Erythroblast (primary cell): ENCODE data around the gene SGCD.

ENCODE experiments used
- GATA1 ChIP-seq: IDR thresholded peaks from 2 replicates; pipeline ENCODE4 v1.6.1; 2011; ENCODE audit warnings: low read depth, mild to moderate bottlenecking, control low read depth, low read length, moderate library complexity
- POLR2A ChIP-seq: IDR thresholded peaks from 2 replicates; pipeline ENCODE4 v1.6.1; 2011; ENCODE audit warnings: mild to moderate bottlenecking, low read length

GRCh38 chr5:156693113-156693512 lies 366.1 kb downstream of the SGCD start:
- TF ChIP-seq POLR2A, result no peak
- TF ChIP-seq GATA1, result no peak
